GM18526 (cell line): ENCODE measurements around the gene ZNF48.

Experiments used
- POLR2A ChIP-seq: IDR thresholded peaks from 3 replicates; pipeline ENCODE4 v1.6.1; 2011; ENCODE audit not compliant: insufficient read length; ENCODE audit errors: extremely low read depth

The ZNF48 gene

DNA sequence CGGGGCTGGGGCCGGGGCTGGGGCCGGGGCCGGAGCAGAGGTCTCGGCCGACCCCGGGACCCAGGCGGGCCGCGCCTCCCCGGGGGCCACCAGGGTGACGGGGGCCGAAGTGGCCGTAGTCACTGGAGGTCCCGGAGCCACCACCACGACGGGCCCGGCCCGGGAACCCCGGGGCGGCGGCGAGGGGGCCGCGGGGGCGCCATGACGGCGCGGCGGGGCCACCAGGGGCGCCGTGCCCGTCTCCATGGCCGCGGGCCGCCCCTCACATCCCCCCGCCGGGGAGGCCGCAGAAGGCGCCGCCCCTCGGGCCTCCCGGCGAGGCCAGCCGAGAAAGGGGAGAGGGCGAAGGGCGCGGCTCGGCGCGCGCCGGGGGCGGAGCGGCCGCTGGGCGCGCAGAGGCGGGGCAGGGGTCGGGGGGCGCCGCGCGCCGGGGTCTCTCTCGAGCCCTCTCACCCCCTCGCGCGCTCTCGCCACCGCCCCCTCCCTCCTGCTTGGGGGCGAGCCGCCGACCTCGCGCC, 25.2 kb upstream of the ZNF48 start:
- TF ChIP-seq POLR2A: peak; percentile 68

DNA sequence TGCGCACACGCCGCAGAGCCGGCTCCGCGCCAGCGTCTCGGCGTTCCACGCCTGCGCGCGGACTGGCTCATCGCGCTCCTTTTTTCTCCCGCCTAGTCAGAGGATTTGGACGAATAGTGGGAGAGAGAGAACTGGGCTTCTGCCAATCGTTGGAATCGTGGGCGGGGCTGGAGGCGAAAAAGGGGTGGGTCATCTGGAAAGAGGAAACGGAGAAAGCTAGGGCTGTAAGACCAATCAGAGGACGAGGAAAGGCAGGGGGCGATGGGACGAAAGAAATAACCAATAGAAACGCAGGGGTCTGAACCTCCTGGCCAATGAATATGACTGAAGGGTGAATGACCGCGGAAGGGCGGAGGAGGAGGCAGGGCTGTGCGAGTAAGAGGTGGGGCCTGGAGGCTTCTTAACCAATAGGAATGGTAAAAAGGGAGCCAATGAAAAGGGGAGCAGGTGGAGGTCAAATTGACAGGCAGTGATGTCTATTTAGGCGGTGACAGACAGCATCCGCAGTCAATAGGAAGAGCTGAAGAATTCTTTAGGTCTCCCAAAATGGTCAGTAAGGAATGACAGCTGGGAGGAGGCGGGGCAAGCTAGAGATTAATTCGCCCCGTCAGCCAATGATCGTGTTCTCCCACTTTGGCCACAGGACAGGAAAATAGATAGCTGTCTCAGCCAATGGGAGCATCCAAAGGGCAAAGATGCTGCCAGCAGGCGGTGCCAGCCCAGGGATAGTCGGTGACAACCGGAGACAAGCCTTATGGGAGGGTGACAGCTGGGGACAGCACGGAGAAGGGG, 24.6 kb upstream of the ZNF48 start, which contains the start of gene TBC1D10B:
Gene TBC1D10B, minus strand, starts transcription at position 39 of the 792 bp plus-strand sequence. CDS start 311 bp downstream, outside the sequence.
- no peak for TF ChIP-seq POLR2A

DNA sequence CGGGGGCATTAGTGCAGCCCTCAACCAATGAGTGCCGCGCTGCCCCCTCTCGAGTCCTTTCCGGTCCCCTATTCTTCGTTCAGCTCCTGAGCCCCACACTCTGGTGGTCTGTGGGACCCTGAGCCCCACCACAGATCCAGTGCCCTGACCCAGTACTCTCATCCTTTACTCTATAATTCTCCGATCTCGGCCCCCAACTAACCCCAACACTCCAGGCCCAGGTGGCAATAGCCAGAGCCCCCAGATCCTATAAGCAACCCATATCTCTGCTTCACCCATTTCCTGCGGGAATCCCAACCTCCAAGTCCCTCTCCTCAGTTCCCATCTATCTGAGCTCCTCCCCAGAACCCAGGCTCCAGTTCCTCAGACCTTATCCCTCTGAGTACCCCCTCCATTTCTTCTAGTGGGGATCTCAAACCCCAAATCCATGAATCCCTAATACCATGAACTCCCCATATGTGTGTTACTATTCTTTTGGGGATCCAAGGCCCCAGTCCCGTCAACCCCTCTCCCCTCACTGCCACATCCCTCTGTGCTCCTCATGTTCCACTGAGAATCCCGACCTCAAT, 23.9 kb upstream of the ZNF48 start:
- TF ChIP-seq POLR2A: peak; percentile 76

DNA sequence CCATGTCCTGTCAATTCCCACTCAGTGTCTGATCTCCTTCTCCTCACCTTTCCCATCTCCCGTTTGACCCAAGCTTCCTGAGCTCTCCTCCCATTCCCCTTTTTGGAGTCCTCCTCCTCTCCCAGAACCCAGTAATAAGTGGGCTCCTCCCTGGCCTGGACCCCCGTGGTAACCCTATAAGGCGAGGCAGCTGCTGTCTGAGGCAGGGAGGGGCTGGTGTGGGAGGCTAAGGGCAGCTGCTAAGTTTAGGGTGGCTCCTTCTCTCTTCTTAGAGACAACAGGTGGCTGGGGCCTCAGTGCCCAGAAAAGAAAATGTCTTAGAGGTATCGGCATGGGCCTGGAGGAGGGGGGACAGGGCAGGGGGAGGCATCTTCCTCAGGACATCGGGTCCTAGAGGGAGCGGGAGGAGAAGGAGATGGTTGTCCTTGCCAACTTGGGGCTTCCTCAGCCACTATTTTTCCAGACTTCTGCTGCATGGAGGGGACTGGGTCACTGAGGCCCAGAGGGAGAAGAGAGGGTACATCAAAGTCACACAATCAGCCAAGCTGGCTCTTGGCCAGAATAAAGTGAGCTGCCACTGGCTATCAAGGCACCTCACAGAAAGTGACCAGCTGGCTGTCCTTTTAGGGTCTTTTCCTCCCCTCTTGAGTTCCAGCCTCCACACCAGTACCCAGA, 23.0 kb upstream of the ZNF48 start:
- TF ChIP-seq POLR2A: no peak

DNA sequence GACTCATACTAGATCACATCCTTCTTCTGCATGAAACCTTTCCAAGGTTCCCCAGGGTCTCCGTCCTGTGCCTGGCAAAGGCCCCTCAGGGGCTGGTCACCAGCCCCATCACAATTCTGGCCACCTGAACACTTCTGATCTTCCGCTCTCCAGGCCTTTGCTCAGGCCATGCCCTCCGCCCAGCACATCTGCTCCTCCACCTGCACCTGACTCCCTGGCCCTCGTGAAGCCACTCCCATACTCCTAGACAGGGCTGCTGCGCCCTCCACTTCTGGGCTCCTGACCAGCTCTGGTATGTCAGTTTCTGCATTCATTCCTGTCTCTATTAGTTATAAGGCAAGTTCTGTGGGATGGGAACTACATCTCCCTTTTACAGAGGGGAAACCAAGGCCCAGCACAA, 22.5 kb upstream of the ZNF48 start:
- no peak for TF ChIP-seq POLR2A

DNA sequence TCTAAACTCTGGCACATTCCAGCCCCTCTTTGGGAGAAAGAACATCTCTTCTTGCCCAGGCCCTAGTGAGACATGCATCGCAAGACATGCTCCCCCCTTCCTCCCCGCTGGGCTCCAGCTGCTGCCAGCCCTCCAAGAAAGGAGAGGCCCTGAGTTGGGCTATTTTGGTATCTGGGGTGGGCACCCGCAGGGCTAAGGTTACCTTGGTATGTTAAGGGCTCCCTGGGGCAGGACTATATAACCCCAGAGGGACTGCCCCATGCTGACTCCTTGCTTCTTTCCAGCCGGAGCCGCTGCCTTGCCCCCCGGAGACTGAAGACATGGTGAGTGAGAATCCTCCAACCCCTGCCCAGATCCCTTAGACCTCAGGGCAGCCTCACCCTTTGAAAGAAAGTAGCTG, 20.7 kb upstream of the ZNF48 start, which contains the start of gene MYL11:
Gene MYL11, plus strand, starts transcription at position 265 of the 400 bp plus-strand sequence. Its CDS starts 56 bp downstream, at position 321.
- TF ChIP-seq POLR2A: no peak

DNA sequence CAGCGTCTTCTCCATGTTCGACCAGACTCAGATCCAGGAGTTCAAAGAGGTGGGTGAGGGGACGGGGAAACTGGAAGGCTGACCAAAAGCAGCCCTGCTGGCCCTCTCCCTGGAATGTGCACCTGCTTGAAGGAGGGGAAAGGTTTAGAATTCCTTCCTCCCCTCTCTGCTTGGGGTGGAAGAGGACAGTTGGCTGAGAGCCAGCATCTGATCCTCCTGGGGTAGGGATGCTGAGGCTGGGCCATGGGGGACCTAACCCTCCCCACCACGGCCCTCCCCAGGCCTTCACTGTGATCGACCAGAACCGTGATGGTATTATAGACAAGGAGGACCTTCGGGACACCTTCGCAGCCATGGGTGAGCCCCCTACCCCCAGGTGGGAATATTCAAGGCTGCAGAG, 19.4 kb upstream of the ZNF48 start:
- no peak for TF ChIP-seq POLR2A

DNA sequence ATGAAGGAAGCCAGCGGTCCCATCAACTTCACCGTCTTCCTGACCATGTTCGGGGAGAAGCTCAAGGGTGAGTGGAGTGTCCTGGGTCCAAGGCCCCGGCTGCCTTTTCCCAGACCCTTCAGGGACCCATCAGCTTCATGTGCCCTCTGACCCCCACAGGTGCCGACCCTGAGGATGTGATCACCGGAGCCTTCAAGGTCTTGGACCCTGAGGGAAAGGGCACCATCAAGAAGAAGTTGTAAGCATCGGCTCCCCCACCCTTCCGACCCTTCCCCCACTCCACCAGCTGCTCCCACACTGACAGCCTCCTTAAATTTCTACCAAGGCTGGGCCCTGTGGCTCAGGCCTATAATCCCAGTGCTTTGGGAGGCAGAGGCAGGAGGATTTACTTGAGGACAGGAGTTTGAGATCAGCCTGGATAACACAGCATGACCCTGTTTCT, 18.7 kb upstream of the ZNF48 start:
- TF ChIP-seq POLR2A: no peak

DNA sequence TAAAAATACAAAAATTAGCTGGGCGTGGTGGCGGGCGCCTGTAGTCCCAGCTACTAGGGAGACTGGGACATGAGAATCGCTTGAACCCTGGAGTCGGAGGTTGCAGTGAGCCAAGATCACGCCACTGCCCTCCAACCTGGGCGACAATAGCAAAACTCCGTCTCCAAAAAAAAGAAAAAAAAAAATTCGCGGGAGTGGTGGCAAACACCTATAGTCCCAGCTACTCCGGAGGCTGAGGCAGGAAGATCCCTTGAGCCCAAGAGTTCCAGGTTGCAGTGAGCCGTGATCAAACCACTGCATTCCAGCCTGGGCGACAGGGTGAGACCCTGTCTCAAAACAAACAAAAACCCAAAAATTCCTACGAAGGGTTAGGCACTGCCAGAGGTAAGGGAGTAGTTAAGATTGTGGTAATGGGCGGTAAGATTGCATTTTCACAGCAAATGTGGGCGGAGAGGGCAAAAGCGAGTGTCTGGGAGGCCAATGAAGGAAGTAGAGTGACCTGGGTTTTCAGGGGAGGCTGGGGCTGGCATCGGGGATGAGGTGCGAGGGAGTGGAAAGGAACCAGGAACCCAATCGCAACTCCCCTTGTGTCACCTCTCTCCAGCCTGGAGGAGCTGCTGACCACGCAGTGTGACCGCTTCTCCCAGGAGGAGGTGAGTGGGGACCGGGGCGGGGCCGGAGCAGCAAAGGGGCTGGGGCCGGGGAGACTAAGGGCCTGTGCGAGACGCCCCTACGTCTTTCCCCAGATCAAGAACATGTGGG, 18.0 kb upstream of the ZNF48 start:
- no peak for TF ChIP-seq POLR2A

DNA sequence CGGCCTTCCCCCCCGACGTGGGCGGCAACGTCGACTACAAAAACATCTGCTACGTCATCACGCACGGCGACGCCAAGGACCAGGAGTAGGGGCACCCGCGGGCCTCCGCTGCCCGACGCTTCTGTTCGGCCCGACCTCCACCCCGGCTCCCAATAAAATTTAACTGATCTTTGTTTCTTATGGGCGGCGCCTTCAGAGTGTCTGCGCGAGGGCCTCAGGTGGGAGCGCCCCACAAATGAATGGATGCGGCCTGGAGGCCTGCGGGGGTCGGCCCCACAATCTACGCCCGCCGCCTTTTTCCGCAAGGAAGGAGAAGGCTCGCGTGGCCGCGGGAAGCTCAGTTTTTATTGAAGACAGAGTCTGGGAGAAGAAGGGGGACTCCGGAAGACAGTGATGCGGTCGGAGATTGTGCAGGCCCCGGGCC, 17.4 kb upstream of the ZNF48 start:
- TF ChIP-seq POLR2A: no peak

DNA sequence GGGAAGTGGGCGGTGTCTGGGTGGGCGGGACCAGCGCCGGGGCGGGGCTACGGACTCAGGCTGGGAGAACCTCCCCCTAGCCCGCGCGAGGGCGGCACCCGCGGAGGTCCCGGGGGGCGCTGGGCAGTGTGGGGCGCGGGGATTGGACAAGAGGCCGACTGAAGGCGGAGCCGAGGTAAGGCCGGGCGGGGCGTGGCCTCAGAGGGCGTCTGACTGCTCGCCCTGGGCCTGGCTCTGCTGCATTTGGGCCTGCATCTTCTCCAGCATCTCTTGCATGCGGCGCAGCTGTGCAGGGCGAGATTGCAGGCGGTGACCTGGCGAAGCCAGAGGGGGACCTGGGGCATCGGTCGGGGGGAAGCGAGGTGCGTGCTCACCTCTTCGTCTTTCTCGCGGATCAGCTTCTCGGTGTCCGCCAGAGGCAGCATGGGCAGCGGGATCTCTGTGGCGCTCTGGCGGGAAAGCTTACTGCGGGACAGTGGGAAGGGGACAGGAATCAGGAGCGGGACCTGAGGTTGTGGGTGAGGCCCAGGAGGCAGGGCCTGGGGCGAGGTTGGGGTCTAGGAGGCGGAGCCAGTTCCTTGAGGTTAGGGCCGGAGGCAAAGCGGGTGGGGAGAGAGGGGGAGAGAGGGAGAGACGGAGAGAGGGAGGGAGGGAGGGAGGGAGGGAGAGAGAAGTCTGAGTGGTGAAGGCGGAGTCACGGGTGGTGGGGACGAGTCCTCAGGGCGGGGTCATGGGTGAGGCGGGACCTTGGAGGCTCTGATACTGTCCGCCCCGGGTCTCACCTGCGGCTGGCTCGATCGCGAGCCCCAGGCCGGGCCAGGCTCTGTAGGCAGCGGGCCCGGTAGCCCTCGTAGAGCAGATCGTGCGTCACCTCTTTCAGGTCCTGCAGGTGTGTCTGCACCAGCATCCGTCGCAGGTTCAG, 16.7 kb upstream of the ZNF48 start:
- peak; percentile 77 for TF ChIP-seq POLR2A

DNA sequence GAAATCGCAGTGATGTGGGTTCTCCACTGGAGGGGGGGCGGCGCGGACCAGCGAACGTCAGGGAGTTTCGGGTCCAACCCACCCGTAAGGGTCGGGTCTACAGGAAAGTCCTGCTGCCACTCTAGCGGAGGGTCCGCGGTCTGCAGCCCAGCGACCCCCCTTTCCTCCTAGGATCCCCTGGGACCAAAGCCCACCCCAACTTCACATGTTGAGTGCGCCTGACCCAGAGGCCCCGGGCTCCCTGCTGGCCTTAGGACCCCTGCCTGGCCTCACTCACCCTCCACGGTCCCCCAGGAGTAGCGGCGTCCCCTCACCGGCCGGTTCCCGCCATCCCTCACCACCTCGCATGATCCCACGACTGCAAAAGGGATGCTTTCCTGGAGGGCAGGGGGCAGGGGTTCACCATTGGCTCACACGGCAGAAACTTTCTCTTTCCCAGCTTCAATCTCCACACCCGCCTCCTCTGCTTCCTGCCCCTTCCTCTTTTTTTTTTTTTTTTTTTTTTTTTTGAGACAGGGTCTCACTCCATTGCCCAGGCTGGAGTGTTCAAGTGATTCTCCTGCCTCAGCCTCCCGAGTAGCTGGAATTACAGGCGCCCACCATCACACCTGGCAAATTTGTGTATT, 15.9 kb upstream of the ZNF48 start:
- no peak for TF ChIP-seq POLR2A

DNA sequence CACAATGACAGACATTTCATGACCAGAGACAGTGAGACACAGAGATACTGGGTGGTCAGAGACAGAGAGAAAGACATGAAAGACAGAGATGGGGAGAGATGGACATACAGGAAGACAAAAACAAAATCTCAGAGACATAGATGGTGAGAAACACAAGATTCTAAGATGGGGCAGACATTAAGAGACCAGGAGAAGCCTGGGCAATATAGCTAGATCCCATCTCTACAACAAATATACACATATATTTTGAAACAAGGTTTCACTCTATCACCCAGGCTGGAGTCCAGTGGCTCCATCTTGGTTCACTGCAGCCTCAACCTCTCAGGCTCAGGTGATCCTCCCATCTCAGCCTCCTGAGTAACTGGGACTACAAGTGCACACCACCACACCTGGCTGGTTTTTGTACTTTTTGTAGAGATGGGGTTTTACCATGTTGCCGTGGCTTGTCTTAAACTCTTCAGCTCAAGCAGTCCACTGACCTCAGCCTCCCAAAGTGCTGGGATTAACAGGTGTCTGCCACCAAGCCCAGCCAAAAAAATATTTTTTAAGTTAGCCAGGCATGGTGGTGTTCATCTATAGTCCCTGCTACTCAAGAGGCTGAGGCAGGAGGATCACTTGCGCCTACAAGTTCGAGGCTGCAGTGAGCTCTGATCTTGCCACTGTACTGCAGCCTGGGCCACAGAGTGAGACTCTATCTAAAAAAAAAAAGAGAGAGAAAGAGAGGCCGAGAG, 15.0 kb upstream of the ZNF48 start:
- TF ChIP-seq POLR2A: no peak

DNA sequence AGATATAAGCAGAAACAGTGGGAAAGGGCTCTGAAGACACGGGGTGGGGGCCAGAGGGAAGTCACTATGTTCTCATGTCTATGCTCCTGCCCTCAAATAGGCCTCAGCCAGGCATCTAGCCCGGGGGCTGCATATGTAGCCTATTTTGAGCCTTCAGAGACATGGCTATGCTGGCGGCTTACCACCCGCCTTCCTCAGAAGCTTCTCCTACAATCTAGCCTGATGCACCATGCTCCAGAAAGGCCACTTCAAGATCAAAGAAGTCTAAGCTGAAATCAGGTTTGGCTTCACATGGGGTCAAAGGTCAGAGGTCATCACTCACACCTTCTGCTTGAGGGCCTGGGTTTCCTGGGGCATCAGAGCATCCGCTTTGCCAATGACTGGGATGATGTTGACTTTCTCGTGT, 14.4 kb upstream of the ZNF48 start:
- TF ChIP-seq POLR2A: no peak
